Hepatocyte (in vitro differentiated cells): ENCODE results near the gene MPP7. TPM values are rescaled to one million over a fixed set of nuclear protein-coding genes. Genes with fewer than 3 reads are reported as not detected.
"Not testable (repeated sequence)": the region's sequence is repeated elsewhere in the genome, so short reads cannot be mapped to it uniquely, and the experiment has no call there.

ENCODE experiments used
- DNase-seq: peaks from one replicate; pipeline ENCODE4 v3.0.0-alpha.2; 2016; ENCODE audit warnings: low spot score
- H2AFZ ChIP-seq: fragments of 200-600 bp; sonication (generic); 2 replicates; pipeline ENCODE4 v1.6.0; 2016; ENCODE audit warnings: antibody characterized with exemption, mild to moderate bottlenecking
- H3K27ac ChIP-seq: fragments of 200-600 bp; sonication (generic); 2 replicates; pipeline ENCODE4 v1.5.1; 2016; ENCODE audit warnings: mild to moderate bottlenecking
- H3K27me3 ChIP-seq: fragments of 200-600 bp; sonication (generic); 2 replicates; pipeline ENCODE4 v1.6.1; 2016
- H3K36me3 ChIP-seq: fragments of 200-600 bp; sonication (generic); replicated peaks from 2 replicates; pipeline ENCODE4 v1.5.1; 2016; ENCODE audit warnings: low read depth; ENCODE audit not compliant: insufficient read depth
- H3K4me1 ChIP-seq: fragments of 200-600 bp; sonication (generic); 2 replicates; pipeline ENCODE4 v1.5.1; 2016; ENCODE audit warnings: mild to moderate bottlenecking, moderate library complexity; ENCODE audit not compliant: insufficient read depth
- H3K4me2 ChIP-seq: fragments of 200-600 bp; sonication (generic); 2 replicates; pipeline ENCODE4 v1.6.0; 2016
- H3K4me3 ChIP-seq: fragments of 200-600 bp; sonication (generic); 2 replicates; pipeline ENCODE4 v1.5.1; 2016; ENCODE audit warnings: mild to moderate bottlenecking
- H3K79me2 ChIP-seq: fragments of 200-600 bp; sonication (generic); 2 replicates; pipeline ENCODE4 v1.6.0; 2017; ENCODE audit warnings: mild to moderate bottlenecking
- H3K9me2 ChIP-seq: fragments of 200-600 bp; sonication (generic); replicated peaks from 2 replicates; pipeline ENCODE4 v1.6.0; 2017; ENCODE audit warnings: mild to moderate bottlenecking; ENCODE audit not compliant: insufficient read depth
- H3K9me3 ChIP-seq: fragments of 200-600 bp; sonication (generic); 2 replicates; pipeline ENCODE4 v1.5.1; 2016; ENCODE audit warnings: low read depth, mild to moderate bottlenecking
- H4K20me1 ChIP-seq: fragments of 200-600 bp; sonication (generic); 2 replicates; pipeline ENCODE4 v1.6.0; 2016; ENCODE audit warnings: mild to moderate bottlenecking; ENCODE audit not compliant: insufficient read depth, poor library complexity, severe bottlenecking
- EZH2 ChIP-seq: fragments of 200-600 bp; sonication (generic); IDR thresholded peaks from 2 replicates; pipeline ENCODE4 v1.6.1; 2016; ENCODE audit warnings: antibody characterized with exemption, mild to moderate bottlenecking, borderline replicate concordance
- EZH2phosphoT487 ChIP-seq: fragments of 200-600 bp; sonication (generic); IDR thresholded peaks from one replicate; pipeline ENCODE4 v1.6.1; 2018; ENCODE audit warnings: antibody characterized with exemption, mild to moderate bottlenecking, low read depth, moderate library complexity; ENCODE audit not compliant: unreplicated experiment, severe bottlenecking
- WGBS: methylation state at CpG from one replicate; pipeline ENCODE4 v1.1.6; 2016; ENCODE audit warnings: low lambda C conversion rate; ENCODE audit errors: missing lambda C conversion rate; 5-methylcytosine and 5-hydroxymethylcytosine counted together
- polyA plus RNA-seq: library from polyadenylated mRNA; unstranded; fragments of >200 nt; fragmentation: Nextera tagmentation; extraction: Ambion mirVana; gene quantifications from 2 replicates; pipeline ENCODE4 v1.2.1, GENCODE V29; 2016
- total RNA-seq: library from RNA; depleted of rRNA; stranded (reverse); fragments of >200 nt; gene quantifications from 2 replicates; pipeline ENCODE4 v1.2.3, GENCODE V29; 2014
- TF ChIP-seq, protein P1 (sequence below): fragments of 200-600 bp; sonication (generic); IDR thresholded peaks from 2 replicates; pipeline ENCODE4 v1.5.1; 2016; ENCODE audit warnings: antibody characterized with exemption, mild to moderate bottlenecking; ENCODE audit not compliant: poor library complexity

Gene MPP7
- total and polyA plus RNA-seq, 2 experiments from 2014 or later = 6.8 to 8.4 TPM

DNA sequence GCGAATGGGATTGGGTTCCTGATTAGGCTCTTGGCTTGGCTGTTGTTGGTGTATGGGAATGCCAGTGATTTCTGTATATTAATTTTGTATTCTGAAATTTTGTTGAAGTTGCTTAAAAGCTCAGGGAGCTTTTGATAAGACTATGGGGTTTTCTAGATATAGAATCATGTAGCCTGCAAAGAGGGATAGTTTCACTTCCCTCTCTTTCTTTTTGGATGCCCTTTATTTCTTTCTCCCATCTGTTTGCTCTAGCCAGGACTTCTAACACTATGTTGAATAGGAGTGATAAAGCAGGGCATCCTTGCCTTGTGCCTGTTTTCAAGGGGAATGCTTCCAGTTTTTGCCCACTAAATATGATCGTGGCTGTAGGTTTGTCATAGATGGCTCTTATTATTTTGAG lies 40.4 kb upstream of the MPP7 start:
- no peak overlapping the region for H3K4me2 ChIP-seq
- TF ChIP-seq EZH2 (no peak), EZH2phosphoT487 (no peak)
- TF ChIP-seq, protein P1, sequence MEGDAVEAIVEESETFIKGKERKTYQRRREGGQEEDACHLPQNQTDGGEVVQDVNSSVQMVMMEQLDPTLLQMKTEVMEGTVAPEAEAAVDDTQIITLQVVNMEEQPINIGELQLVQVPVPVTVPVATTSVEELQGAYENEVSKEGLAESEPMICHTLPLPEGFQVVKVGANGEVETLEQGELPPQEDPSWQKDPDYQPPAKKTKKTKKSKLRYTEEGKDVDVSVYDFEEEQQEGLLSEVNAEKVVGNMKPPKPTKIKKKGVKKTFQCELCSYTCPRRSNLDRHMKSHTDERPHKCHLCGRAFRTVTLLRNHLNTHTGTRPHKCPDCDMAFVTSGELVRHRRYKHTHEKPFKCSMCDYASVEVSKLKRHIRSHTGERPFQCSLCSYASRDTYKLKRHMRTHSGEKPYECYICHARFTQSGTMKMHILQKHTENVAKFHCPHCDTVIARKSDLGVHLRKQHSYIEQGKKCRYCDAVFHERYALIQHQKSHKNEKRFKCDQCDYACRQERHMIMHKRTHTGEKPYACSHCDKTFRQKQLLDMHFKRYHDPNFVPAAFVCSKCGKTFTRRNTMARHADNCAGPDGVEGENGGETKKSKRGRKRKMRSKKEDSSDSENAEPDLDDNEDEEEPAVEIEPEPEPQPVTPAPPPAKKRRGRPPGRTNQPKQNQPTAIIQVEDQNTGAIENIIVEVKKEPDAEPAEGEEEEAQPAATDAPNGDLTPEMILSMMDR = no peak
- H3K36me3 ChIP-seq = no peaks in the 10 kb centered on the region
- no peaks in the 10 kb centered on the region for H3K79me2 ChIP-seq
- H3K9me3 ChIP-seq = no peaks in the 10 kb centered on the region
- no peaks in the 10 kb centered on the region for H4K20me1 ChIP-seq
- whole genome bisulfite sequencing = 93% methylated on average over 2 of the region's 2 CpGs
- no peak overlapping the region for H3K27ac ChIP-seq
- no peaks in the 10 kb centered on the region for H3K27me3 ChIP-seq
- no peaks in the 10 kb centered on the region for H3K9me2 ChIP-seq
- no peak overlapping the region for H3K4me3 ChIP-seq
- H3K4me1 ChIP-seq = no peaks in the 10 kb centered on the region
- DNase-seq = no peak
- no peak overlapping the region for H2AFZ ChIP-seq

DNA sequence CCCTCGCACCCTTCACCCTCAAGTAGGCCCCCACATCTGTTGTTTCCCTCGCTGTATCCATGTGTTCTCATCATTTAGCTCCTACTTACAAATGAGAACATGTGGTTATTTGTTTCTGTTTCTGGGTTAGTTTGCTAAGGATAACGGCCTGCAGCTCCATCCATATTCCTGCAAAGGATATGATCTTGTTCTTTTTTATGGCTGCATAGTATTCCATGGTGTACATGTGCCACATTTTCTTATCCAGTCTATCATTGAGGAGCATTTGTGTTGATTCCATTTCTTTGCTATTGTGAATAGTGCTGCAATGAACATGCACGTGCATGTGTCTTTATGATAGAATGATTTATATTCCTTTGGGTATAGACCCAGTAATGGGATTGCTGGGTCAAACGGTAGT lies 38.8 kb upstream of the MPP7 start:
- not testable (repeated sequence) for H2AFZ ChIP-seq, DNase-seq, H3K27me3 ChIP-seq, H3K4me3 ChIP-seq, H3K79me2 ChIP-seq, H3K27ac ChIP-seq, H3K36me3 ChIP-seq, H3K9me3 ChIP-seq, H3K4me2 ChIP-seq, H4K20me1 ChIP-seq, H3K9me2 ChIP-seq, H3K4me1 ChIP-seq
- 94% methylated on average over 5 of the region's 5 CpGs for WGBS

DNA sequence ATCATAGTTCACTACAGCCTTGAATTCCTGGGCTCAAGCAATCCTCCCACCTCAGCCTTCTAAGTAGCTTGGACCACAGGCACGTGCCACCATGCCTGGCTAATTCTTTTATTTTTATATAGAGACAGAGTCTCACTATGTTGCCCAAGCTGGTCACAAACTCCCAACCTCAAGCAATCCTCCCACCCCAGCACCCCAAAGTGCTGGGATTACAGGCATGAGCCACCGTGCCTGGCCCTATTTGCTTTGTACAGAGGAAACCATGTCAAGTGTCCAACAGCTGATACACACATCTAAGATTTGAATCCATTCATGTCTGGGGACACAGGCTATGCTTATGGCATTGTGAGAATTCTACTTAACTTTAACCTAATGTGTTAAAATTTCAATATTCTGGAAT lies 29.9 kb upstream of the MPP7 start:
- Histone ChIP-seq H3K36me3 (no peaks in the 10 kb centered on the region), H3K4me1 (no peaks in the 10 kb centered on the region), H3K4me2 (no peak overlapping the region), H3K79me2 (no peaks in the 10 kb centered on the region), H2AFZ (no peak overlapping the region), H3K27me3 (no peaks in the 10 kb centered on the region), H3K4me3 (no peak overlapping the region), H3K27ac (no peak overlapping the region), H4K20me1 (no peaks in the 10 kb centered on the region), H3K9me3 (no peaks in the 10 kb centered on the region), H3K9me2 (no peaks in the 10 kb centered on the region)
- WGBS = 89% methylated on average over 2 of the region's 2 CpGs
- no peak for DNase-seq
- TF ChIP-seq, protein P1 = no peak
- TF ChIP-seq EZH2 (no peak), EZH2phosphoT487 (no peak)

DNA sequence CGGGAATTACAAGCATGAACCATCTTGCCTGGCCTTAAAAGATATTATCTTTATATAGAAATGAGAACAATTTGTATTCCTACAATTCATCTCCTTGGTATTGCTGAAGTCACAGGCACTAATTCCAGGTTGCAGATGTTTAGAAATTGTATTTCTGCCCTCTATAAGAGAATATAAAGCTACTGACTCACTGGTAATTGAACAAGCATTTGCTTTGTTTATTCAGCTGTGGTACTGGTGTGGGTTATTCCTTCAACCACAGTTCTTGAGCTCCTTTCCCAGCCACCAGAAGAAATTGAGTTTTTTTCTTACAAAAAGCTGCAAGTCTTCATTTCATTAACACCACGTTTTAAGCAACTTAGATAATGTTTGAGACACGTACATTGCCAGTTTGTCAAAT lies 29.0 kb upstream of the MPP7 start:
- no peak for DNase-seq
- Histone ChIP-seq H3K79me2 (no peaks in the 10 kb centered on the region), H2AFZ (no peak overlapping the region), H3K9me3 (no peaks in the 10 kb centered on the region), H3K4me1 (no peaks in the 10 kb centered on the region), H4K20me1 (no peaks in the 10 kb centered on the region), H3K36me3 (no peaks in the 10 kb centered on the region), H3K27ac (no peak overlapping the region), H3K27me3 (no peaks in the 10 kb centered on the region), H3K4me2 (no peak overlapping the region), H3K9me2 (no peaks in the 10 kb centered on the region), H3K4me3 (no peak overlapping the region)
- no peak for TF ChIP-seq EZH2phosphoT487
- no peak for TF ChIP-seq EZH2
- TF ChIP-seq, protein P1 = no peak
- WGBS = 68% methylated on average over 3 of the region's 3 CpGs
